K562 (cell line): ENCODE measurements around the gene GEMIN4. TPM values are rescaled to one million over a fixed set of nuclear protein-coding genes. Genes with fewer than 3 reads are reported as not detected.
A peak's percentile ranks its signal among the peaks of the same experiment; 100 is the strongest.

Experiments
- ARNT ChIP-seq, 2 experiments: fragments of 450-650 bp; IDR thresholded peaks; 2 replicates each; pipeline ENCODE4 v1.6.1; 2016; ENCODE audit warnings: mild to moderate bottlenecking in 1 of 2
- ATF1 ChIP-seq, 2 experiments: fragments of 450-650 bp in 1 of 2; IDR thresholded peaks; 2 replicates each; pipeline ENCODE4 v1.6.1; 2016; ENCODE audit warnings: missing compliant biosample characterization in 1 of 2, missing genetic modification characterization in 1 of 2
- BCOR ChIP-seq: fragments of 450-650 bp; IDR thresholded peaks from 2 replicates; pipeline ENCODE4 v1.6.1; 2016
- CAMTA2 ChIP-seq: fragments of 250-450 bp; sonication (Bioruptor Pico); conservative IDR thresholded peaks from 2 replicates; pipeline ENCODE4 v1.5.1; 2022
- E2F3 ChIP-seq: fragments of 250-450 bp; sonication (Bioruptor Pico); IDR thresholded peaks from 2 replicates; pipeline ENCODE4 v1.4.0; 2020; ENCODE audit warnings: mild to moderate bottlenecking
- E2F6 ChIP-seq, 2 experiments: IDR thresholded peaks; 2 replicates each; pipeline ENCODE4 v1.6.1; 2011; ENCODE audit warnings: borderline replicate concordance in 1 of 2, control low read depth in 1 of 2, low read depth in 1 of 2, low read length in 1 of 2, mild to moderate bottlenecking in 1 of 2, mixed read lengths in 1 of 2, moderate library complexity in 1 of 2; ENCODE audit not compliant: insufficient read depth in 1 of 2, insufficient read length in 1 of 2, poor library complexity in 1 of 2, severe bottlenecking in 1 of 2; ENCODE audit errors: extremely low read depth in 1 of 2
- ELF1 ChIP-seq: fragments of 200-800 bp; sonication (Bioruptor generic); IDR thresholded peaks from 2 replicates; pipeline ENCODE4 v1.6.1; 2016; ENCODE audit warnings: missing genetic modification characterization, missing compliant biosample characterization
- ETV6 ChIP-seq, 3 experiments: fragments of 150-350 bp in 1 of 3; sonication (generic) in 1 of 3; formaldehyde crosslinking in 1 of 3; IDR thresholded peaks; 2 replicates each; pipeline versions ENCODE4 v1.6.1 to v1.8.0; 2014 to 2022; ENCODE audit warnings: borderline replicate concordance in 2 of 3, low read depth in 2 of 3, antibody characterized with exemption in 1 of 3, low read length in 1 of 3, mild to moderate bottlenecking in 1 of 3, missing genetic modification reagents in 1 of 3
- FOXO4 ChIP-seq: fragments of 450-650 bp; formaldehyde crosslinking; IDR thresholded peaks from 2 replicates; pipeline ENCODE4 v1.4.0; 2020; ENCODE audit warnings: mild to moderate bottlenecking, moderate library complexity
- HDAC2 ChIP-seq: fragments of 450-650 bp; IDR thresholded peaks from 2 replicates; pipeline ENCODE4 v1.6.1; 2016; ENCODE audit warnings: mild to moderate bottlenecking
- ILK ChIP-seq: fragments of 450-650 bp; IDR thresholded peaks from 2 replicates; pipeline ENCODE4 v1.6.1; 2016; ENCODE audit warnings: missing genetic modification characterization, low read depth, mild to moderate bottlenecking, missing compliant biosample characterization, moderate library complexity, borderline replicate concordance
- MAFK ChIP-seq: IDR thresholded peaks from 2 replicates; pipeline ENCODE4 v1.6.1; 2011; ENCODE audit warnings: low read length, improper control_type of control experiment
- MCM3 ChIP-seq: fragments of 450-650 bp; IDR thresholded peaks from 2 replicates; pipeline ENCODE4 v1.6.1; 2016
- MEF2A ChIP-seq: IDR thresholded peaks from 2 replicates; pipeline ENCODE4 v1.6.1; 2011; ENCODE audit warnings: low read depth, mild to moderate bottlenecking, low read length, moderate library complexity; ENCODE audit not compliant: control insufficient read depth
- RBM14 ChIP-seq: fragments of 200-400 bp; formaldehyde crosslinking; IDR thresholded peaks from 2 replicates; pipeline ENCODE4 v1.6.1; 2018; ENCODE audit warnings: low read depth, mild to moderate bottlenecking, low read length, moderate library complexity, borderline replicate concordance; ENCODE audit not compliant: insufficient read depth
- RBM25 ChIP-seq: fragments of 200-400 bp; formaldehyde crosslinking; IDR thresholded peaks from 2 replicates; pipeline ENCODE4 v1.6.1; 2018; ENCODE audit warnings: low read length, low read depth, moderate library complexity; ENCODE audit not compliant: severe bottlenecking
- SFPQ ChIP-seq: fragments of 200-400 bp; formaldehyde crosslinking; IDR thresholded peaks from 2 replicates; pipeline ENCODE4 v1.6.1; 2017; ENCODE audit warnings: mild to moderate bottlenecking, low read depth, low read length, moderate library complexity
- SMARCC2 ChIP-seq: fragments of 450-650 bp; IDR thresholded peaks from 2 replicates; pipeline ENCODE4 v1.6.1; 2017; ENCODE audit warnings: antibody characterized with exemption, moderate library complexity, mild to moderate bottlenecking, low read depth
- THRAP3 ChIP-seq: fragments of 450-650 bp; IDR thresholded peaks from 2 replicates; pipeline ENCODE4 v1.6.1; 2016; ENCODE audit warnings: mild to moderate bottlenecking, inconsistent platforms, borderline replicate concordance
- USF1 ChIP-seq: sonication (generic); formaldehyde crosslinking; IDR thresholded peaks from 2 replicates; pipeline ENCODE4 v1.9.0; 2022; ENCODE audit warnings: mild to moderate bottlenecking, missing genetic modification reagents
- ZNF12 ChIP-seq: sonication (generic); formaldehyde crosslinking; IDR thresholded peaks from 2 replicates; pipeline ENCODE4 v1.4.0; 2020; ENCODE audit warnings: mild to moderate bottlenecking, missing genetic modification reagents
- ZNF561 ChIP-seq: fragments of 450-650 bp; formaldehyde crosslinking; conservative IDR thresholded peaks from 2 replicates; pipeline ENCODE4 v1.4.0; 2020; ENCODE audit warnings: mild to moderate bottlenecking, moderate library complexity
- ZNF584 ChIP-seq: fragments of 200-800 bp; sonication (Bioruptor generic); IDR thresholded peaks from 2 replicates; pipeline ENCODE4 v1.6.1; 2016; ENCODE audit warnings: low read depth, mild to moderate bottlenecking, missing genetic modification characterization, missing compliant biosample characterization
- ZNF644 ChIP-seq: fragments of 200-800 bp; sonication (Bioruptor generic); IDR thresholded peaks from 2 replicates; pipeline ENCODE4 v1.6.1; 2016; ENCODE audit warnings: low read depth, missing genetic modification characterization, missing compliant biosample characterization
- polyA plus RNA-seq, 8 experiments: library from polyadenylated mRNA; depleted of rRNA in 4 of 8; stranded (reverse) in 5 of 8; unstranded in 3 of 8; fragments of >200 nt; fragmentation: Nextera tagmentation in 2 of 8; fragmentation: Illumina TruSeq in 1 of 8; extraction: Ambion mirVana in 2 of 8; extraction: Trizol in 1 of 8; gene quantifications; 2 replicates each; pipeline versions ENCODE4 v1.2.1 to v1.2.3, GENCODE V29; 2011 to 2014; ENCODE audit warnings: inconsistent platforms in 1 of 8, missing spikeins in 1 of 8
- total RNA-seq, 7 experiments: library from RNA; depleted of rRNA in 6 of 7; stranded (reverse); fragments of >200 nt in 6 of 7; fragmentation: Illumina TruSeq in 2 of 7; extraction: Trizol in 2 of 7; gene quantifications; 2 replicates each; pipeline versions ENCODE4 v1.2.1 to v1.2.3, GENCODE V29; 2011 to 2021; ENCODE audit warnings: low replicate concordance in 1 of 7

GEMIN4 gene
- total and polyA plus RNA-seq, 9 of the 15 experiments (the other 6 are each of a cell fraction or from before 2014, with no cell fraction given), result 1.8 to 42.5 (median 10.8) TPM

GRCh38 chr17:794876-795275 is 42.8 kb upstream of the GEMIN4 start (continued):
- TF ChIP-seq RBM14 (no peak), E2F6 (IDR thresholded peaks at IDR 0.05; ENCODE audit: borderline replicate concordance in 1 of 2, extremely low read depth in 1 of 2, insufficient read depth in 1 of 2, insufficient read length in 1 of 2, low read depth in 1 of 2, low read length in 1 of 2, poor library complexity in 1 of 2, severe bottlenecking in 1 of 2) (peak in 1 of 2 experiments; percentile 36), ARNT (IDR thresholded peaks at IDR 0.05) (no peak), ILK (tag) (no peak), ETV6 (IDR thresholded peaks at IDR 0.05; ENCODE audit: borderline replicate concordance in 1 of 2, low read depth in 2 of 2, low read length in 1 of 2) (no peak), ETV6 (CRISPR knock-in tag; IDR thresholded peaks at IDR 0.05; ENCODE audit: borderline replicate concordance) (no peak), MEF2A (no peak), ZNF584 (CRISPR knock-in tag) (no peak), ZNF561 (CRISPR knock-in tag) (no peak), ELF1 (tag) (no peak), SMARCC2 (no peak), THRAP3 (no peak), CAMTA2 (CRISPR knock-in tag) (no peak), RBM25 (no peak), ATF1 (CRISPR knock-in tag; IDR thresholded peaks at IDR 0.05) (no peak), ATF1 (tag; IDR thresholded peaks at IDR 0.05) (peak; percentile 15; the same call in 1 of the 2 replicates), MAFK (no peak), HDAC2 (no peak), E2F3 (CRISPR knock-in tag) (no peak), SFPQ (no peak), ZNF12 (no peak), USF1 (CRISPR knock-in tag) (no peak), FOXO4 (CRISPR knock-in tag) (no peak), BCOR (no peak), MCM3 (no peak), ZNF644 (tag) (no peak)
